ENCODE measurements around the gene PDZD2.
"Not testable (repeated sequence)": the region's sequence is repeated elsewhere in the genome, so short reads cannot be mapped to it uniquely, and the experiment has no call there.

The PDZD2 gene

DNA sequence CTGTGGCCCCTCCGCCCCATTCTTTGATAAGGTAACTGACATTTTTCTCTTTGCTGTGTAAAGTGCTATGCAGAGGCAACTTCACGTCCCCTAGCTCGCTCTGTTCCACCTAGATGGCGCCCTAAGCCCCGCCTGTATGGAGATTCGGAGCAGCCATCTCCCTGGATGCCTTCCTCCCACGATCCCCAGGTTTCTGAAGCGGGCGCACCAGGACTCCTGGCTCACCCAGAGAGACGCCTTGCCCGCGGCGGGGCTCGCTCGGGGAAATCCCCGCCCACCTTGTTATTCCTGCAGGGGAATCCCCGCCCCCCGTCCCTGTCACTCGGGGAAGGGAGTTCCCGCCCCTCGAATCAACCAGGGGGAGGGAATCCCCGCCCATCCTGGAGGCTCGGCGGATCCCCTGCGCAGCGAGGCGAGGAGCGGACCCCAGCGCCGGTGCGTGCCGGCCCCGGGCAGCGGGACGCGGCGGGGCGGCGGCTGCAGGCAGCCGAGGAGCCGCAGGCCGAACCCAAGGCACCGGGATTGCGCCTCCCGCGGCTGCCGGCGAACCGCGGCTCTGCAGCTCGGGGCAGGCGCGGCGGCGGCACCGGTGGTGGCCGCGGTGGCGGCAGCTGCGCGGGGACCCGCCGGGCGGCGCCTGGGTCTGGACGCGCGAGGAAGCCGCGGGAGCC is at the start of gene PDZD2:
Gene PDZD2, plus strand, starts transcription at position 384 of the 671 bp plus-strand sequence.
- peak; percentile 75 for DNase-seq

DNA sequence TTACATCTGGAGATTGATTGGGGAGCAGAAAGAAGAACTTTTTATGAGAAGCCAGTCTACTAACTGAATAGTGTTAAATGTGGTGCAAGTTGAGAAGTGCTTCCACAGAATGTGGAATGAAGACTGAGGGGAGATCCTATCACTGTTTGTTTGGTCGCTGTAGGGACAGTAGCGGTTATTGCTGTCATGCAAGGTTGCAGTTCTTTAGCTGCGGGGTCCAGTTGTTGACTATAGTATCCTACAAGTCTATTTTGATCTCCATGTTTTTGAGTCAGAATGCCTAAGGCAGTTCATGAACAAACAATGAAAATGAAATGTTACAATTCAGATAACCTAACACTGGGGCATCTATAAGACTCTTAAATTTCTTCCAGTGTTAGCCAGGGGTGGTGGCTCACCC is 45.3 kb upstream of the PDZD2 start:
- no peak for DNase-seq

DNA sequence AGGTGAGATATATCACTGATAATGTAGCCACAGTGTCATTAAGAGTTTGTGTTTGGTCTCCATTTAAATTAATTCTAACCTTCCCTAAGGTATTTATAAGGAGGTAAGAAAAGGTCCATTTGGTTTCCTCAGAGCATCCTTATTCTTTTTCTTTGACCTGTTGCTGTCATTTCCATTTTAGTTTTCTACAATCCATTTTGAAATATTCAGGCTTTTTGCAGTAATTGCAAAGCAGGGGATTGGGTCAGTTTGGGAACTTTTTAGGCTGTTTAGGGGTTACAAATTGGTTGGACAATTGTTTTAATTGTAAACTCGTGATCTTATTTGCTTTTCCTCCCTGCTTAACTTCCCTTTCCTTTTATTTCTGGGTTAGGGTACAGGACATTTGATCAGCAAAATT is 42.6 kb upstream of the PDZD2 start:
- DNase-seq, result no peak

DNA sequence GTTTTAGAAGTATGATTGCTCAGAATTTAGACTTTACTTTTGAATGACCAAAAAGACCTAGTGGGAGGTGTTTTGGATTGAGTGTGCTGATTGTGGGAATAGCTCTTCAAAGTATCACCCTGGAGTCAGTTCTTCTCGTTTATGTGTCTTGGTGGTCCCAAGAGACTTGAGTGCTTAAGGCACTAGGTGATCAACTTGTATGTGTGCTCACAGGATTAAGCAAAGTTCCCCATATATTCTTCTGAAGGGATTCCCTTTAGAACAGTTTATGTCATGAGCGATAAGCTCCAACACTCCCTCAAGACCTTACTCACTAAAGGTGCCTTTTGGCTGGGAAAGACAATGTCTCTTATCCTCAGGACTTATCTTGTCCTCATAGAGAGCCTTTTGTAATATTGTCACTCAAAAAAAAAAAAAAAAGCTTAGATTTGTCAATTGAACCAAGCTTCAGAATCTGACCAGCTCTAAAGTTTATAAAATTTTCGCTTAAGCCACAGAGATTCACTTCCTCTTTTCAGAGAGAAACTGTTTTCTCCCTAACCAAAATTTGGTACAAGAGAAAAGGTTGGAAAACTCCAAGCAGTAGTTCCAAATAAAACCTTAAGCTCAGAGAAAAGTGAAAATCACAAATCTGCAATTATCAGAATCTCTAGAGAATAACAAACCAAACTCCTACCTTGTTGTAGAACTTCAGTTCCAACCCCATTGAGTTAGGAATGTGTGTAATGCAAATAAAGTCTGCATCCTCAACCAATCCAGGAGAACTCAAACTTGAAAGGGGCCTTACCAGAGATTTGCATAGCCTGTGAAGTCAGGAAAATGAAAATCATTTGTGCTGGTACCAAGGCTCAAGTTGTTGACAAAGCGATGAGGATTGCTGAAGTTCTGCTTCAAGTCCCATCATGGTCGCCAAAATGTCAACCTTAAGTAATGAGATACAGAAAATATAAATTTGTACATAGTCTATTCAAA is 40.0 kb upstream of the PDZD2 start:
- DNase-seq, result no peak

DNA sequence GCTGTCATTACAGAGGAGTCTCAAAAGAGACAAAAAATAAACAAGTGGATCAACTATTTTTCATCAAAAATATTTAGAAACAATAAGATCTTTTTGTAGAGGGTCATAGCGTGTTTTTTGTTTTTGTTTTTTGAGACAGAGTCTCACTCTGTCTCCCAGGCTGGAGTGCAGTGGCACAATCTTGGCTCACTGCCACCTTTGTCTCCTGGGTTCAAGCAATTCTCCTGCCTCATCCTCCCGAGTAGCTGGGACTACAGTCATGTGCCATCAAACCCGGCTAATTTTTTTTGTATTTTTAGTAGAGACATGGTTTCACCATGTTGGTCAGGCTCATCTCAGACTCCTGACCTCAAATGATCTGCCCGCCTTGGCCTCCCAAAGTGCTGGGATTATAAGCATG is 36.6 kb upstream of the PDZD2 start:
- DNase-seq, result not testable (repeated sequence)

DNA sequence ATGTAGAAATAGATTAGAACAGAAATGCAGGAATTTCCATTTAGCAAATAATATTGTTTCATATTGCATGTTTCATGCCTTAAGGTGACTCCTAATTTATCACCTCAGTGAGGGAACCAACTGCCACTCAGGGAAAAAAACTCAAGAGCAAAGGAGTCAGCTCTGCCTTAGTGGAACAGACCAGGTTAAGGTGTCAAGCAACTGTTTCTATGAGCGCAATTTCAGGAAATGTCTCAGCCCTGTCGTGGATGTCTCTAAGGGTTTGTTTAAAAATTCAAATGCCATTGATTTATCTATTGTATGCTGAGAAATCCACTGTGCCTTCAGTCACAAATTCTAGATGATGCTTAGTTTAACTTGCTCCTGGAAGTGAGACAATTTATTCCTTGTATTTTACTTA is 34.7 kb upstream of the PDZD2 start:
- DNase-seq, result no peak

DNA sequence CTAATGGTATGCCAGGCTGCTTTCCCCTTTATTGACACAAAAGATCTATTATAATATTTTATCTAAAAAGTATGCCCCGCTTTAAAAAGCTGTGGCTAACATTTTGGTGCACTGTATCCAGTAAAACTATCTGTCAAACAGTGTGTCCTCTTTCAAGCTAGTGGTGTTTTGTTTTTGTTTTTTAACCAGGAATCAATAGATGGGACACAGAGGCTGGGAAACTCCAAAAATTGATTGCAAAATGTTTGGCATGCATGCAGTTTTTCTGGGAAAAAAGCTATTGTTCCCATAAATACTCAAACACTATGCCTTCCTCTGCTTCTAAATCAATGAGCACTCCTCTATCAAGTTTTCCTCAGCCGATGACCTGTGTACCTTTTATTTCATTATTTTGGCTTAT is 34.3 kb upstream of the PDZD2 start:
- DNase-seq, result no peak

DNA sequence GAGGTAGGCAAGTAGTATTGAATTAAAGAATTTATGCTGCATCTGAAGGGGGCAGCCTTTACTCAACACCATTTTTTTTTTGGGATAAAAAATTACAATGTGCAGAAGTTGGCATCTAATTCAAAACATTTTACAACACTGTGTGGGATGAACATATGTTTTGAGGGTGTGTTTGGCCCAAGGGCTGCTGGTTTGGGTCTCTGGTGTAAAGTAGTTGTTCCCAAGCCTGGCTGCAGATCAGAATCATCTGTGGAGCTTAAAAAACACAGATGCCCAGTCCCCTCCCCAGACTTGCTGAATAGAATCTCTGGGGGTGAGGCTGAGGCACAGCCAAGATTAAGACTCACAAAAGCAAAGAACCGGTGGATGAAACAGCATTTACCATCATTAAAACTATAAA is 33.0 kb upstream of the PDZD2 start:
- DNase-seq, result no peak

DNA sequence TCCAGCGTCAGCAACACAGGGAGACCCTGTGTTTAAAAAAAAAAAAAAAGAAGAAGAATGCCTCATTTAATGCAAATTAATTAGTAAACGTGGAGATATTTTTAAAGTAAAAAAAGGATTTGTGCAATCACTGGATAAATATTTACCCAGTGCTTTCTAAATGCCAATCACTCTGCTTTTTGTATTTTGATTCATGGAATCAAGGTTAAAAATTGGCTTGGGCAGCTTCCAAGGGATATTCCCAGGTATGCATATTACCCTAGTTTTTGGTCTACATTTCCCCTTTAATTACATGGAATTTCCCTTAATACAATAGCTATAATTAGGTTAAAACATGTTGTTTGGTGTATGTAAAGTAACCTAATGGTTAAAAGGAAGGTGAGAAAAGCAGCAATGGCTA is 31.4 kb upstream of the PDZD2 start:
- no peak for DNase-seq

DNA sequence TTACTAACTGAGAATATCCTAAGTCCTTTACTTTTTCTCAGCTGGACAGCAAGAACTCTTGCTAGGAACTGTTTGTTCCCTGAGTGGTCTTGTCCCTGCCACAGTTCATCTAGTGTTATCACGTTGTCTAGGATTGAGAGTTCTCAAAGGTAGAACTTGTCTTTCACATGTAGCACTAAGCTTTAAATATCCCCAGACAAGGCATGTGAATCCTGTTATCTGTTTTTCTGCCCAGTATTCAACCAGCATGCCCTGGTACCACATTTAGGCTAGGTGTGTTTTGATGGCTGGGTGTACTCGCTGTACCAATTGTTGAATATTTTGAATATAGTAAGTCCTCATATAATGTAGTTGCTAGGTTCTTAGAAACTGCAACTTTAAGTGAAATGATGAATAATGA is 27.9 kb upstream of the PDZD2 start:
- DNase-seq, result no peak

DNA sequence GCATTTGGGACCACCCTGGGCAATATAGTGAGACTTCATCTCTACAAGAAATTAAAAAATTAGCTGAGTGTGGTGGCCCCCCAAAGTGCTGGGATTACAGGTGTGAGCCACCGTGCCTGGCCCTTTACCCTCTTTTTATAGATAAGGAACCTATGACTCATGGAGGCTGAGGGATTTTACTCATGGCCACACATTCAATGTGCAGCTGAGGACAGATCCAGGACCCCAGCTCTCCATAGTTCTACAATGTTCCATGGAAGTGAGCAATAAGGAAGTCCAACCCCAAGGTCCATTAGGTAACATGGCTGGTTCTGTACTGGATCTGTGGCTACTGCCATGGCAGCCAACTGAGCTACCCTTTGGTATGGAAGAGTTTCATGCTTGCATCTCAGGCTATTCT is 25.3 kb upstream of the PDZD2 start:
- no peak for DNase-seq

DNA sequence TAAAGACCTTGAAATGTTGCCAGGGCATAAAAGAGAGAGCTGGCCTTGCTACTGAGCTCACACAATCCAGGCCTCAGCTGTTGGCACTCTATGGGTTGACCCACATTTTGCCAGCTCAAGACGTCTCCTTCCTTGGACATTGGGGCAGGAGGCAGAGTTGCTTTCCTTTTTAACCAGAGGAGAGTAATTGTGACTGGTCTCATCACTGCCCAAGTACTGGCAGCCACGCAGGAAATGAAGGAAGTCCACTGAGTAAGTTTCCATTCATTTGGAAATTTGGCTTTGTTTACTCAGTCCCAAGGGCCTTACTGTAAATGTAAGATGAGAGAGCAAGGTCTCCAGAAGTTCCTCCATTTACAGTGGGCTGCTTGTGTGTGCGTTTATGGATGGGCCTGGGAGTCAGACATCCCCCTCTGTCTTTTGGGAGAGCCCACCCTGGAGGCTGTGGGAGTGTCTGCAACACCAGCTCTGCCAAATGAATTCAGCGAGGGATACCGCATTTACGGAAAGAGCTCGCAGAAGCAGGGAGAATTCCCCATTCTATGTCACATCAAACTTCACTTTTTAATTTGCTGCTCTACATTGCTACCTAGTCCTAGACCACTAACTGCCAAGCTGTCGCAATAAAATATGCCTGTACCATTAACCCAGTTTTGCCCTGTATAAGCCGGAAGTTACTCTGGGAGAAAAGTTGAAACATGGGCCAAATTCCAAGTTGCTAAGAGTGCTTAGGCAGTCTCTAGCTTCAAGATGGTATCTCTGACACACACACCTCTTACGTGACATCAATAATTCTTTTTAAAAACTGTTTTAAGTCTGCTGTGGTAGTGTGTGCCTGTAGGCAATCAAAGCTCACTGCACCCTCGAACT is 24.5 kb upstream of the PDZD2 start:
- no peak for DNase-seq

DNA sequence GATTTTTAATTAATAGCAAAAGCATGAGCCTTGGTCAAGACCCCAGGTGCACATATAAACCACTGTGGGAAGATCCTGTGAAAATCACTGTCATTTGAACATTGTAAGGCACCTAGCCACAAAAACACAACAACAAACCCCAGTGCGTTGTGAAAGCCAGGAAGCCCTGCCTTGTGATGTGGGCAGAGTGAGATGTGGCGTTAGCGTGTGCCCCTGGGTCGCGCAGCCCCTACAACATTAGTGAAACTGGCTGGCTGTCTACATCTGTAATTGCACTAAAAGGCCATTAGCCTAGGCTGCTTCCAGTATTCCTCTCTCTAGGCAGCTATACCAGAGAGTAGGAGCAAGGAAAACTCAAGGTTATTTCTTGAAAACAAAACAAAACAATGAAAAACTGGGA is 21.1 kb upstream of the PDZD2 start:
- no peak for DNase-seq

DNA sequence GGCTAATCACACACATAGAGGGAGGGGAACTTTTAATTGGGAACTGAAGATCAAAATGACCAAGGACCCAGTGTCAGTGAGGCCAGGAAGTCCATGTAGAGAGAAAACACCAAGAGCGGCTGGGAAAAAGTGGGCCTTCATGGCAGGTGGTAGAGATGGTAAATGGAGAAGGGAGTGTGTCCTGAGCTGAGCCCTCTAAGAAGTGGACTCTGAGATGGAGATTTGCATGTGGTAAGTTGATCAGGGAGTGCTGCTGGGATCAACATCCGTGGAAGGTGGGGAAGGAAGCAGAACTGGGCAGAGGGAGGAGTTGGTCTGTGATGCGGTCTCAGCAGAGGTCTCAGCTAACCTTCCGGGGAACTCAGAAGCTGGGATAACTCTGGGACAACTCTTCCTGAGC is 18.9 kb upstream of the PDZD2 start:
- DNase-seq, result no peak

DNA sequence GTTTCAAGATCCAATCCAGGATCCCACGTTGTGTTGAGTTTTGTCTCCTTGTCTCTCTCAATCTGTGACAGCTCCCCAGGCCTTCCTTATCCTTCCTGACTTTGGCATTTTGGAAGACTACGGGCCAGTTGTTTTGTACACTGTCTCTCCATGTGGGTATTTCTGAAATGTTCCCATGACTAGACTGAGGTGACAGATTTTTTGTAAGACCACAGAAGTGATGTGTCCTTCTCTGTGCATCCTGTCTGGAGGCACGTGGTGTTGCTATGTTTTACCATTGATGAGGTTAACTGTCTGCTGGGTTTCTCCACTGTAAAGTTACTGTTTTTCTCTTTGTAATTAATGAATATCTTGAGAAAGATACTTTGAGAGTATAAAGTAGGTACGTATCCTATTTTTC is 15.7 kb upstream of the PDZD2 start:
- DNase-seq, result no peak

DNA sequence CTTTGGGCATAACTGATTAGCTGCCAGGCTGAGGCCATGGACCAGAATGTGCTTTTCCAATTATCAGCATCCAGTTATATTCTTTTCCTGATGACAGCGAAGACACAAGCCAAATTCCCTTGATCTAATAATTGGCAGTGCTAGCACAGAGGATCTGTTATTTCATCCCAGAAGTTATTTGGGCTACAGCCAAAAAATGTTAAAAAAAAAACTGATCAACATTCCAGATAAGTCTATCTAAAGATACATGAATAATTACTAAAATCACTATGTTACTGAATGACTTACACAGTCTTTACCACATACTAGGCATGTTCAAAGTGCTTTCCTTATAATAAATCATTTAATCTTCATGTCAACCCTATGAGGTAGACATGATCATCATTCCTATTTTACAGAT is 13.5 kb upstream of the PDZD2 start:
- DNase-seq, result no peak

DNA sequence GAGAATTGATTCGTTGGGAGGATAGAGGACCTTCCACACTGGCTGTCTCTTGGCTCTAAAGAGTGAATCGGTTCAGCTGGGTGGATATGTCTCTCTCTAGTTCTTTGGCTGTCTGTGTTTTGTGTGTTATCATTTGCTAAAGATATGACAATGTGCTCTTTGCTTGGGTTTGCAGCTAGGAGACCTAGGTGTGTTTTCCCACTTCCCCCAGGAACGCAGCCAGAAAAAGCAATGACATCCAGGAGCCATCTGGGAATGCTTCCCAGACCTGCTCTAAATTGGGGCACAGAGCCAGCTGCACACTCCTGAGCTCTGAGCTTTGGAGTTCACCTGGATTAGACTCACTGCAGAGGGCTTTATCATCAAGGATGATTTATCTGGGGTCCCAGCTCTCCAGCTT is 12.8 kb upstream of the PDZD2 start:
- DNase-seq, result no peak

DNA sequence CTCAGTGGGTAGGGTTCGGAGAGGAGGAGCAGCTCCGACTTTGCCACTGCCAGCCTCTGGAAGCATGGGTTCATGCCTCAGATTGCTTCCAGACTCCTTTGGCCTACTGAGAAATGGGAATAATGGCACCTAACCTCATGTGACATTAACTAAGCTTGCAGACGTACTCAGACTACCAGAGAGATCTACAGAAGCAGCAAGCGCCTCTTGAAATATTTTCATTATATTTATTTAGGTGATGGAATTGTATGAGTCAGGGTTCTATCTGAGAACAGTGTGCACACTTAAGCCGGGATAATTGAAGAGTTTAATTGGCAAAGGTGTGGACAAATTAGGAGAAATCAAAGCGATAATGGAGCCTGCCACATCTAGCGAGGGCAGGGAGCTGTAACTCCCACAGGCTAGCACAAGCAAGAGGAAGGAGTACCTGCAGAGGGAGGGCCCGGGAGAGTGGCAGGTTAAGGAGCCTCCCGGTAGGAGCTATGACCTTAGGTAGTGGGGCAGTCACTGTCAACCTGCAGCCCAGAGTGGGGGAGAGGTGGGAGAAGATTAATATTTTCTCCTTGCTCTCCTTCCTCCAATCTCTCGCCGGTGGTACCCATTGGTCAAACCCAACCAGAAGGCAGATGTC is 12.2 kb upstream of the PDZD2 start:
- no peak for DNase-seq

DNA sequence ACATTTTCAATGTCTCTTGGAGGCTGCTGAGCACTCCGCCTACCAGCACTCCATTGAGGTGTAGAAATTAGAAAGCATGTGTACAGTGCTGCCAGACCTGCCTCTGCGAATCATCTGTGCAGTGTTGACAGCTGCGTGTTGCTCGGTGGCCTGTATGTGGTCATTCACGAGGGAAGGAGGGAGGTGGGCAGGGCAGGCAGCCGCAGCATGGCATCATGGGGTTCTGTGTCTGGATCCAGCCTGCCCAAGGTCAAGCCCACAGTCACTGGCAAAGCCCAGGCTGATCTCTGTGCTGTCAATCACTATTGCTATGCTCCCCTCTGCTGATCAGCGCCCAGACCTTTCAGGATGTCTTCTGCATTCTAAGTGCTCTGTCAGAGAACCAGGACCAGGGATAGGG is 8.0 kb upstream of the PDZD2 start:
- no peak for DNase-seq

DNA sequence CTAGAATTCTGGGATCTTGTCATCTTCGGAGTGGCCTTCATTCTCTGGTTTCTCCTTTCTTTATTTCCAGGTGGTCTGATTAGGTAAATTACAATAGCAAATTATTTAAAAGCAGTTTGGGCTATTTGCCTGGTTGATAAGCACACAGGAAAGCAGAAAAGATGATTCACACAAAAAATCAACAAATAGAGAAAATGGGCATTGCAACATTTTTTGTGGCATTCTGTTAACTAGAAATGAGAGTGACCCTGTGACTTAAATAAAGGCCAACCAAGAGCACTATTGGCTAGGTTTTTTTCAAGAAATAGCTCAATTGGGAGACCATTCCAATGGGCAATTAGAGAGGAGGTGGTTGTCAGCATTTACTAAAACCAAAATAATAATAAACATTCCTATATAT is 6.5 kb upstream of the PDZD2 start:
- no peak for DNase-seq

DNA sequence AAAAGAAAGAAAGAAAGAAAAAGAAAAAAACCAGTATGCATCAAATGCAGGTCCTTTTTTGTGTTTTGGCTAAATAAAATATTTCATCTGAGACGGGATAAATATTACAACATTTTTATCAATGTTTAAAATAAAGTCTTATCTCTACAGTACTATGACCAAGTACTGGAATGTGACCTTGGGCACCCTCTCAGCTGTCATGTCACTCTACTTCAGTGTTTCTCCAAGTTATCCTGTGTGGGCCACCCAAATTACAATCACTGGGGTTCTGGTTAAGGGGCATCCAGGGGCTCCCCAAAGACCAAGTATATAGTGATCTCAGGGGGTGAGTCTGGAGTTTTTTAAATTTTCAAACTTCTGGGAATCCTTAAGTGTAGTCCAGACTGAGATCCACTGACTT is 3.5 kb upstream of the PDZD2 start:
- no peak for DNase-seq

DNA sequence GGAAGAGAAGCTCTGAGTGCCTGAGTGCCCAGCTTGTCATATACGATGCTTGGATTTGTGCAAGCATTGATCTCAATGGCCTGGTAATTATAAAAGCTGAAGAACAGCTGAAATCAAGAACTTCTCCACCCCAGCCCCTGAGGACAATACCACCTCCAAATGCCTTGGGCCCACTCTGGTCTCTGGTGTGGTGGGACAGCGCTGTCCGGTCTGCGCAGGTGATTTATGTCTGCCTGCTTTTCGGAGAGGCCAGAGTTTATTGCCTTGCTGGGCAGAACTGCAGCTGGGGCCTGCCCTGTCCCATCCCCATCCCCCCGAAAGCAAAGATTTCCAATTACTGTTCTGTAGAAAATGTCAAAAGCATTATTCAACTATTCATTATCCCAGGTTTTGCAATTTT is 1.1 kb upstream of the PDZD2 start:
- DNase-seq, result no peak

DNA sequence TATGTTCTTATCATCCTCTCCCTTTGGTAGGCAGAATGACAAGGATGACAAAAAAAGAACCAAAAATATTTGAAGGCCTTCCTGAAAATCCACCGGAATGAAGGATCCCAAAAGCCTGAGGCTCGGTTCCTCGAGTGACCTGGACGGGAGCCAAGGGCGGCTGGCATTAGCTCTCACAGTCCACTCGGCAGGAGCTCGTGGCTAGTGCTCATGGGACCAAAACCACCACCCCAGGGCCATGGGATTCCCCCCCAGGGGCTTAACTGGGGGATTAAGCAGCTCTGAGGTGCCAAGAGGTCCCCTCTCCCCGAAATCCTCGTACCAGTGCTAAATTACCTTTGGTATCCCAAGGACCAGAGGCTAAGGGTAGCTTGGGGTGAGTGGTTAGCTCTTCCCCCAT is 586 bp upstream of the PDZD2 start:
- DNase-seq, result no peak
